Heart right ventricle (tissue), 16 donors: Measurements from ENCODE around the gene SLC16A10. TPM values are rescaled to one million over a fixed set of nuclear protein-coding genes. Genes with fewer than 3 reads are reported as not detected.
A peak's percentile ranks its signal among the peaks of the same experiment; 100 is the strongest.

Experiments used
- ATAC-seq, 8 donors: fragments of 200-7000 bp; cut with Tn5 transposase; one replicate each; pipeline ENCODE4 v1.9.1; 2020; ENCODE audit warnings: mild to moderate bottlenecking in 8 of 8, moderate library complexity in 8 of 8, moderate number of reproducible peaks in 1 of 8
- DNase-seq, 2 donors: peaks; one replicate each; pipeline ENCODE4 v3.0.0-alpha.2; 2020
- H3K27ac ChIP-seq, 10 donors: fragments of 200-600 bp; sonication (generic) in 2 of 10; one replicate each; pipeline versions ENCODE4 v1.5.0 to v1.8.0; 2020 to 2022; ENCODE audit warnings: mild to moderate bottlenecking in 3 of 10
- H3K27me3 ChIP-seq, 7 donors: fragments of 200-600 bp; one replicate each; pipeline ENCODE4 v1.8.0; 2021 to 2022; ENCODE audit warnings: mild to moderate bottlenecking in 2 of 7
- H3K36me3 ChIP-seq, 9 donors: fragments of 200-600 bp; sonication (generic) in 1 of 9; one replicate each; pipeline versions ENCODE4 v1.5.0 to v1.8.0; 2020 to 2022; ENCODE audit warnings: mild to moderate bottlenecking in 2 of 9
- H3K4me1 ChIP-seq, 9 donors: fragments of 200-600 bp; sonication (generic) in 1 of 9; one replicate each; pipeline versions ENCODE4 v1.5.0 to v1.8.0; 2020 to 2022; ENCODE audit warnings: mild to moderate bottlenecking in 4 of 9
- H3K4me3 ChIP-seq, 10 donors: fragments of 200-600 bp; sonication (generic) in 2 of 10; one replicate each; pipeline versions ENCODE4 v1.5.0 to v1.8.0; 2020 to 2022; ENCODE audit warnings: mild to moderate bottlenecking in 7 of 10, moderate library complexity in 2 of 10
- H3K9me3 ChIP-seq, 11 donors: fragments of 200-600 bp in 10 of 11; sonication (generic) in 2 of 11; one replicate each; pipeline versions ENCODE4 v1.5.0 to v1.8.0; 2013 to 2022; ENCODE audit warnings: mild to moderate bottlenecking in 2 of 11, control low read depth in 1 of 11, moderate library complexity in 1 of 11
- WGBS, 2 donors: extraction: QIAGEN DNeasy Blood & Tissue Kit; methylation state at CpG; one replicate each; pipeline ENCODE4 v1.1.7; 2013; ENCODE audit warnings: inconsistent platforms in 1 of 2; 5-methylcytosine and 5-hydroxymethylcytosine counted together
- intact Hi-C, 10 donors: fragments of 100-400 bp; cut with DNase I; formaldehyde crosslinking; loops; one replicate each; pipeline versions ENCODE4 v1.11.1 to v1.14.2; 2022
- polyA plus RNA-seq, 2 donors: library from polyadenylated mRNA; stranded (reverse); fragments of 200-250 nt; gene quantifications; one replicate each; pipeline ENCODE4 v1.2.3, GENCODE V29; 2013
- total RNA-seq, 10 donors: library from RNA; stranded (reverse); fragmentation: NEBNext Ultra II Directional in 3 of 10; extraction: Animal tissue kit (Norgen Biotek cat#: 25700) in 3 of 10; gene quantifications; one replicate each; pipeline versions ENCODE4 v1.2.1 to v1.2.4, GENCODE V29; 2021 to 2023
- TF ChIP-seq, protein P1 (sequence below), 9 donors: fragments of 200-600 bp; sonication (generic) in 2 of 9; IDR thresholded peaks; one replicate each; pipeline versions ENCODE4 v1.5.0 to v1.8.0; 2021 to 2022; ENCODE audit warnings: antibody characterized with exemption in 9 of 9, mild to moderate bottlenecking in 5 of 9, moderate library complexity in 1 of 9
- donor health status: Arrhythmogenic right ventricular cardiomyopathy.
- donor health status: ischemic (EF 13 %, LVEDD 7.1; RV severe dilation, severe dysfunction).
- donor health status: healthy with polysubstance abuse.
- donor health status: DM: no; HTN: yes; CAD: no.
- donor health status: DM: no; HTN: no; CAD: no.
- donor health status: ischemic (EF 25% LVEDD 6.9; RV normal size, moderate dysfunction).
- donor health status: ischemic (EF 25% LVEDD 5.7; RV mildly dilated, moderate dysfunction).
- donor health status: healthy.
- donor health status: DM: yes; HTN: yes; CAD: no.
- donor health status: Ischemic cardiomyopathy.
- donor health status: ischemic (EF 35%, LVEDD 5.7; RV mildly dilated, moderate dysfunction).
- donor health status: nonischemic (EF 11% LVEDD 7.7; RV severe dilation, severe dysfunction).
- donor health status: DM: yes; HTN: yes; CAD: no.
- donor health status: PGD.
- donor health status: ischemic (EF 29% LVEDD 5.4; RV normal size, mild dysfunction).
- donor health status: nonischemic (EF 23%, LVEDD 6.1; RV moderate dilation, normal function).

Gene SLC16A10
- total and polyA plus RNA-seq, 12 donors: 1.4 to 8.1 (median 5.7) TPM

DNA sequence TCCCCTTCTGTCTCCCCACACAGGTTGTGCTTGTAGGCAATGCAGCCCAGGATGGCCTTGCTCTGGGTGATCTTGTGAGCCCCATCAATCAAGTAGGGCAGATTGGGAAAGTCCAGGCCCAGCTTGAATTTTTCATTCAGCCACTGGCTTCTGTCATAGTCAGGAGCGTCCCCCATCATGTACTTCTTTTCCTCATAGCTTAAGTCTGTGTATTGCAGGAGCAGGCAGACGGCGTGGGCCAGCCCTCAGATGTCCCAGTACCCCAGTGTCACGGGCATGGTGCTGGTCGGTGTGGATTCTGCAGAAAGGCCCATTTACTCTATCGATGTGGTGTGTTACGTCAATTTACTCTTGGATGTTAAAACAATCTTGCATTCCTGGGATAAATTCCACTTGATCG is 40.1 kb upstream of the SLC16A10 start:
- ATAC-seq (no peak), DNase-seq (no peak)
- TF ChIP-seq, protein P1, sequence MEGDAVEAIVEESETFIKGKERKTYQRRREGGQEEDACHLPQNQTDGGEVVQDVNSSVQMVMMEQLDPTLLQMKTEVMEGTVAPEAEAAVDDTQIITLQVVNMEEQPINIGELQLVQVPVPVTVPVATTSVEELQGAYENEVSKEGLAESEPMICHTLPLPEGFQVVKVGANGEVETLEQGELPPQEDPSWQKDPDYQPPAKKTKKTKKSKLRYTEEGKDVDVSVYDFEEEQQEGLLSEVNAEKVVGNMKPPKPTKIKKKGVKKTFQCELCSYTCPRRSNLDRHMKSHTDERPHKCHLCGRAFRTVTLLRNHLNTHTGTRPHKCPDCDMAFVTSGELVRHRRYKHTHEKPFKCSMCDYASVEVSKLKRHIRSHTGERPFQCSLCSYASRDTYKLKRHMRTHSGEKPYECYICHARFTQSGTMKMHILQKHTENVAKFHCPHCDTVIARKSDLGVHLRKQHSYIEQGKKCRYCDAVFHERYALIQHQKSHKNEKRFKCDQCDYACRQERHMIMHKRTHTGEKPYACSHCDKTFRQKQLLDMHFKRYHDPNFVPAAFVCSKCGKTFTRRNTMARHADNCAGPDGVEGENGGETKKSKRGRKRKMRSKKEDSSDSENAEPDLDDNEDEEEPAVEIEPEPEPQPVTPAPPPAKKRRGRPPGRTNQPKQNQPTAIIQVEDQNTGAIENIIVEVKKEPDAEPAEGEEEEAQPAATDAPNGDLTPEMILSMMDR (IDR thresholded peaks at IDR 0.05): no peak
- intact Hi-C loops: no loop called here
- Histone ChIP-seq H3K4me1 (peaks cover 0 to 15% (median 5%) of the 10 kb centered on the region in 9 donors), H3K27ac (no peak overlapping the region), H3K9me3 (no peaks in the 10 kb centered on the region), H3K4me3 (no peak overlapping the region), H3K36me3 (no peaks in the 10 kb centered on the region), H3K27me3 (no peaks in the 10 kb centered on the region)
- WGBS, 2 donors: 88 to 94% methylated on average over 8 of the region's 8 CpGs

DNA sequence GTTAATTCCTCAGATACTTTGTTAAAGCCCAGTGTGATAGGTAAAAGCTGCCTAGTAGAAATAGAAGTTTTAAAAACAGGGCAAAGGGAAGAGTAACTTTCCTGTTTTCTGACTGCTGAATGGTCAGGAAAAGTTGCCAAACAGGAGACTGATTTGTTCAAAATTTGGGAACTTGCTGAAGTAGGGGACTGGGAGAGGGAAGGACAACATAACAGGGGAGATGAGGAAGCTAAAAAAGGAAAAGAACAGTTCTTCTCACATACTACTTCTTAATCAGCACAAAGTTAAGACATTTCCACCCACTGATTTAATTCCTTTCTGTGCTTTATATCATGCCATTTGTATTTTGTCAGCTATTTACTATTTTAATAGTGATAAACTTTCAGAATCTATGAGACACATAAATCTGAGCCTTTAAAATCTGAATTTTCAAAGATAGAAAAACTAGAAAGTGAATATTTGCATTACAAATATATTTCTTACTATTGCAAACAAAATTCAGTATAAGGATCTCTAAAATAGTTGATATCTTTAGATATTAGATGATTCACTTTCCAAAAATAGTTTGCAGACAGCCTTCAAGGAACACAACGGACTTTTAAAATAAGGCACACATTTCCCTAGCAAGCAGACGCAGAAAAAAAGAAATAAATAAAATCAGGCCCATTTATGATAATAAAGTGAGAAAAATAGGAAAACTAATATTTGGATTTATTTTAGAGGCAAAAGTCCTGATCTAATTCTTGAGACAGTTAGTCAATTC is 36.9 kb upstream of the SLC16A10 start:
- H3K36me3 ChIP-seq: no peaks in the 10 kb centered on the region
- ATAC-seq (peak in 2 of 8 donors; percentile 16 to 47), DNase-seq (no peak)
- peaks cover 0 to 15% (median 5%) of the 10 kb centered on the region in 9 donors for H3K4me1 ChIP-seq
- TF ChIP-seq, protein P1 (IDR thresholded peaks at IDR 0.05): no peak
- H3K4me3 ChIP-seq: no peak overlapping the region
- no peaks in the 10 kb centered on the region for H3K9me3 ChIP-seq
- H3K27ac ChIP-seq: peak overlapping the region in 1 of 10 donors; percentile 60
- H3K27me3 ChIP-seq: no peaks in the 10 kb centered on the region
- WGBS, 2 donors: 24 to 33% methylated on average over 2 of the region's 2 CpGs
- intact Hi-C loops: no loop called here

DNA sequence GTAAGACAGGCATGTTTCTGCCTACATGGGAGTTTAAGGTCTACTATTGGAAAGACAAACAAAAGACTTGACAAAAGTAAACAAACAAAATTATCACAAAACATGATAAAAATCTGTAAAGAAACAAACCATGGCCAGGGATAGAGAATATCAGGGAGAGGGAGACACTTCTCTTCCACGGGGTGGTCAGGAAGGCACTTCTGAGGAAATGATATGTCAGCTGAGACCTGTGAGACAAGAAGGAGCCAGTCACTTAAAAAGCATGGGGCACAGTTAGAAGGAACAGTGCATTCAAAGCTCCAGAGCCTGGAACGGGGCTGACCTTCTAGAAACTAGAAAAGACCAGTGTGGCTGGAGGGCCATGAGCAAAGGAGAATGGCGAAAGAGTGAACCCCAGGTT is 35.1 kb upstream of the SLC16A10 start:
- Histone ChIP-seq H3K4me1 (peaks cover 0 to 15% (median 5%) of the 10 kb centered on the region in 9 donors), H3K9me3 (no peaks in the 10 kb centered on the region), H3K27ac (no peak overlapping the region), H3K36me3 (no peaks in the 10 kb centered on the region), H3K4me3 (no peak overlapping the region), H3K27me3 (no peaks in the 10 kb centered on the region)
- DNase-seq (no peak), ATAC-seq (no peak)
- intact Hi-C loops: no loop called here
- WGBS, 2 donors: 75 to 84% methylated on average over 3 of the region's 3 CpGs
- TF ChIP-seq, protein P1 (IDR thresholded peaks at IDR 0.05): no peak

DNA sequence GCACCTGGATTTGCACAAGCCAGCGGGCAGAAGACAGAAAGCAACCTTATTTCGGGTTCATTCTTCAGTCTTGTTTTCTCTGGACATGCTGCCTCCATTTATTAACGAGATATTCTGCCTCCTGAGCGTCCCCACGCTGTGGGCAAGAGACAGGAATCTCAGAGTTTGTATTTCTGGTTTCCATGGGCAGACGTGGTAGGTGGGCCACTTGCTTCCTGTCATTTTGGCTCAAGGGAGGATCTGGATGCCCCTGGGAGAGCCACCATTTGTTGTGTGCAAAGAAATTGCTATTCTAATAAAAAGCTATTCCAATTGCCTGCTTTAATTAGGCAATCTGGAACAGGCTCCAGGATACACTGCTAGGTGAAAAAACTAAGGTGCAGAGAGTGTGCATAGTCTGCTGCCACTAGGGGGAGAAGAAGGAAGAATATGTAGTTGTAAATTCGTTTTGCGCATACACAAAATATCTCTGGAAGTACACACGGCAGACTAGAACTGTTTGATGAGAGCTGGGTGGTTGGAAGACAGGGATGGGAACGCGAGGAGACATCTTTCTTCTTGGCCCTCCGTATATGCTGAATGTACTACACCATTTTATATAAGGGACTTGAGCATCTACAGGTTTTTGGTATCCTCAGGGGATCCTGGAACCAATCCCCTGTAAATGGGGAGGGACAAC is 30.1 kb upstream of the SLC16A10 start:
- intact Hi-C loops: loop anchor here in 8 of 10 donors (1.0 to 5.0 kb wide), 5 partner anchors 150 to 195 kb away; no protein-coding TSS in a partner anchor
- peak in 1 of 2 donors; percentile 18 for DNase-seq
- no peaks in the 10 kb centered on the region for H3K27me3 ChIP-seq
- no peaks in the 10 kb centered on the region for H3K36me3 ChIP-seq
- 36 to 54% methylated on average over 12 of the region's 12 CpGs for WGBS, 2 donors
- peaks cover 0 to 2% (median 0%) of the 10 kb centered on the region in 9 donors for H3K4me1 ChIP-seq
- no peaks in the 10 kb centered on the region for H3K9me3 ChIP-seq
- no peak overlapping the region for H3K4me3 ChIP-seq
- H3K27ac ChIP-seq: no peak overlapping the region
- TF ChIP-seq, protein P1 (IDR thresholded peaks at IDR 0.05): peak; percentile 42 to 72 (median 64)
- peak in 7 of 8 donors; percentile 11 to 78 (median 59) for ATAC-seq
